SK-N-SH treated with all-trans-retinoic acid at 6 μM for 48 hours (cell line): ENCODE measurements around the gene SH3BP5.
"Not testable (repeated sequence)": the region's sequence is repeated elsewhere in the genome, so short reads cannot be mapped to it uniquely, and the experiment has no call there.

ENCODE experiments used
- ARNTL ChIP-seq: fragments of 450-650 bp; formaldehyde crosslinking; IDR thresholded peaks from 2 replicates; pipeline ENCODE4 v1.5.0; 2020; ENCODE audit warnings: low read depth, mild to moderate bottlenecking, moderate library complexity, borderline replicate concordance
- OSR1 ChIP-seq: fragments of 250-450 bp; sonication (Bioruptor Pico); IDR thresholded peaks from 2 replicates; pipeline ENCODE4 v1.8.0; 2022; ENCODE audit warnings: moderate library complexity, mild to moderate bottlenecking, inconsistent platforms
- PATZ1 ChIP-seq: fragments of 250-450 bp; sonication (Bioruptor Pico); IDR thresholded peaks from 2 replicates; pipeline ENCODE4 v1.8.0; 2020; ENCODE audit warnings: mild to moderate bottlenecking, moderate library complexity, borderline replicate concordance
- PPARA ChIP-seq: fragments of 250-450 bp; sonication (Bioruptor Pico); IDR thresholded peaks from 2 replicates; pipeline ENCODE4 v1.5.0; 2020; ENCODE audit warnings: mild to moderate bottlenecking, borderline replicate concordance
- RARB ChIP-seq: fragments of 250-450 bp; sonication (Bioruptor Pico); IDR thresholded peaks from 2 replicates; pipeline ENCODE4 v1.8.0; 2021; ENCODE audit warnings: mild to moderate bottlenecking, moderate library complexity
- TCF4 ChIP-seq: fragments of 250-450 bp; sonication (Bioruptor Pico); IDR thresholded peaks from 2 replicates; pipeline ENCODE4 v1.8.0; 2021; ENCODE audit warnings: mild to moderate bottlenecking, moderate library complexity, borderline replicate concordance
- ZC3H10 ChIP-seq: fragments of 250-450 bp; sonication (Bioruptor Pico); IDR thresholded peaks from 2 replicates; pipeline ENCODE4 v1.5.1; 2021; ENCODE audit warnings: mild to moderate bottlenecking, moderate library complexity
- ZFP30 ChIP-seq: fragments of 450-650 bp; formaldehyde crosslinking; IDR thresholded peaks from 2 replicates; pipeline ENCODE4 v1.5.0; 2022; ENCODE audit warnings: mild to moderate bottlenecking, moderate library complexity

- not testable (repeated sequence) for TF ChIP-seq ZC3H10 (CRISPR knock-in tag); PATZ1; RARB (CRISPR knock-in tag); ZFP30 (CRISPR knock-in tag); ARNTL (CRISPR knock-in tag); PPARA (CRISPR knock-in tag); OSR1
- peak; percentile 63; the same call in 1 of the 2 replicates for TF ChIP-seq TCF4 (CRISPR knock-in tag)
Observed at GRCh38 chr3:15364078-15364477, 31.7 kb upstream of the SH3BP5 start.
